Astrocyte (in vitro differentiated cells and primary cell): ENCODE results near the gene LSM10.

Source experiments
- CTCF ChIP-seq: IDR thresholded peaks from 2 replicates; pipeline ENCODE4 v1.5.1; 2011; ENCODE audit warnings: low read depth, mild to moderate bottlenecking, inconsistent platforms, low read length, moderate library complexity; ENCODE audit not compliant: insufficient read depth
- EZH2 ChIP-seq: IDR thresholded peaks from 2 replicates; pipeline ENCODE4 v1.6.1; 2012; ENCODE audit warnings: mild to moderate bottlenecking, low read length, inconsistent platforms; ENCODE audit not compliant: insufficient read depth

DNA sequence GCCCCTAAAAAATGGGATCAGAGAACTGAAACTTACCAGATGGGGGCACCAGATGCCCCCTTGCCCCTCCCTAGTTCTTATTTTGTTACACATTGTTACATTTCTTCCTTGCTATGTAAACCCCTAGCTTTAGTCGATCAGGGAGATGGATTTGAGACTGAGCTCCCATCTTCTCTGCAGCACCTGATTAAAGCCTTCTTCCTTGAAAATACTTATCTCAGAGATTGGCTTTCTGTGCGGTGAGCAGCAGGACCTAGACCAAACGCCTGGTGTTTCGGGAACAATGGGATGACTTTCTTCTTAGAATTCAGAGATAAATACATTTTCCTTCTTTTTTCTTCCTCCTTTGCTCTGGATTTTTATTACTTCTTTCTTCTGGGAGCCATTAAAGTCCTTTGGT, 16.7 kb upstream of the LSM10 start:
- TF ChIP-seq CTCF: no peak
- TF ChIP-seq EZH2: no peak
